ENCODE measurements around the gene KBTBD13.
"Not testable (repeated sequence)": the region's sequence is repeated elsewhere in the genome, so short reads cannot be mapped to it uniquely, and the experiment has no call there.

The KBTBD13 gene

DNA sequence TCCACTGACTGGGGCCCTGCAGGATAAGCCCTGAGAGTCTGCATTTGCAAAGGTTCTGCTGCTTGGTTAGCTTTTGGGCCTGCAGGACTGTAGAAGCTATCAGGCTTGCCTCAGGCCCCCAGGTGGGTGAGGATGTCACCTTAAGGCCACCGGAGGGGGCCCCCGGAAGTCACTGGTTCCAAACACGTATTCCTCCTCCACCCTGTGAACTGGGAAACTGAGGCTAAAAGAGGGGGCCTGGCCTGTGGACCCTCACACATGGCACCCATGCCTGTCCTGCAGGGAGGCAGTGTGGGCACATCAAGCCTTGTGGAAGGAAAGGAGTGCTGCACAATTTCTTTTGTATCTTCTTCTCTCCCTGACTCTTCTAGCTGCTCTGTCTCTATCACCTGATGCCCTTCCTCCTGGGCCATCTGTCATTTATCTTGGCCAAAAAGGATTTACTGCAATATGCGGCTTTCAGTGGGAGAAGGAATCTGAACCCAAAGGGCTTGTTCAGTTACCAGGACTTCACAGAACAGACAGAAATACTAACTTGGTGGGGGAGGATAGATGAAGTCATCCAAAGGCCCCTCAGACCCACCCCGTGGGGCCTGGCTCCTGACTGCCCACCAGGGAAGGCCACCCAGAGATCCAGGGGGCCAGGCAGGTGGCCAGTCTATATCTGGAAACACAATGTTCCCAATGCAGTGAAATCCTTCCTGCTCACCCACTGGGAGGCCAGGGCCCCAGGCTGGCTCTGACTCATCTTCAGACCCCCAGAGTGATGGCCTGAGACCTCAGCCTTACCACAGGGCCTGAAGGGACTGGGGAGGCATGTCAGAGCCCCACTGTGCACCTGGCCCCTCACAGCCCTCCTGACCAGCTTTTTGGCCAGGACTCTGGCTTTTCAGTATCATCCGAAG, 20.2 kb downstream of the KBTBD13 start:
- H3K27ac Mint-ChIP-seq = no peak overlapping the region

DNA sequence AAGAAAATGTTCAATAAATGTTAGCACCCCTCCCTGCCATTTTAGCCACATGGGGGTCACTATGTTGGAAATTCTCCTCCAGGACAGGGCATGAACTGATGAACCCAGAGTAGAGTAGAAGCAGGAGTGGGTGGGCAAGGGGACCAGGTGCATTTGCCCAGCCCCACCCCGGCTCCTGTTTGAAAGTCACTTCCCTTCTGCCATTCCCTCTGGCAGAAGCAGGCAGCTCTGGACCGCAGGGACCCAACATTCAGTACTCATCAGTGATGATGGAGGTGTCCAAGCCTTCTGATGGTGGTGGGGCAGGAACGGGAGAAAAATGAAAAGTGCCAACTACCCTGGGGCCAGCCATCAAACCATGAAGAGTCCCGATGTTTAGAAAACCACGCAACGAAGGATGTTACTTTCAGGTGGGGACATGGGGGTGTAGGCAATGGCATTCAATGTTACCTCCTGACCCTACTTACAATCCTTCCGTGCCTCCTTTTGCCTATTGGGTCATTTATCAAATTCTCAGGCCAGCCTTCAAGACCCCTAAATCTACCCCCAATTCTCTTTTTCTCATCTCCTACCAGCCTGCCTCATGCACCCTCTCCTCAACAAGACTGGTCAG, 21.2 kb downstream of the KBTBD13 start:
- peaks cover 38% of the 10 kb centered on the region for H3K36me3 Mint-ChIP-seq (ENCODE audit: low read depth)

More for the DNA sequence above, 20.2 kb downstream of the KBTBD13 start:
- no peaks in the 10 kb centered on the region for H3K4me1 Mint-ChIP-seq (ENCODE audit: low read depth)
- peaks cover 37% of the 10 kb centered on the region for H3K36me3 Mint-ChIP-seq (ENCODE audit: low read depth)
- no peaks in the 10 kb centered on the region for H3K27me3 Mint-ChIP-seq
- H3K9me3 Mint-ChIP-seq = no peaks in the 10 kb centered on the region
- H3K4me3 Mint-ChIP-seq = no peak overlapping the region

DNA sequence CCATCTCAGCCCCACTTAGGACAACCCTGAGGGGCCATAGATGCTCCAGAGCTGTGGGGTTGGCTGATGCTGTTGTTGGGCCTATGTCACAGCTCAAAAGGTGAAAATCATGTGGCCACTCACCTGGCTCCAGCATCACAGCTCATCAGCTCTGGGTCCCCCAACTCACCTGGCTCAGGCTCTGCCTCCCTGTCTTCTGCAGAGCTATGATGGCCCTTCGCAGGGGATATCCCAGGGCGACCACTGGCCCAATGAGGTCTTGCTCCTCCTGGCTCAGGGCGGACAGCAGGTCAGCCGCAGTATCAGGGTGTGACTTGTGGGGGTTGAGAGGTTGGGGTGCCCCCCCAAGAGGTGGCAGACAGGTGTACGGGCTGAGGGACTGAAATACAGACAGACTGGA, 22.8 kb downstream of the KBTBD13 start:
- peaks cover 50% of the 10 kb centered on the region for H3K36me3 Mint-ChIP-seq (ENCODE audit: low read depth)
- no peak overlapping the region for H3K27ac Mint-ChIP-seq
- H3K9me3 Mint-ChIP-seq = no peaks in the 10 kb centered on the region
- no peak overlapping the region for H3K4me3 Mint-ChIP-seq
- no peaks in the 10 kb centered on the region for H3K27me3 Mint-ChIP-seq
- no peaks in the 10 kb centered on the region for H3K4me1 Mint-ChIP-seq (ENCODE audit: low read depth)

More for the DNA sequence above, 21.2 kb downstream of the KBTBD13 start:
- Mint-ChIP-seq H3K27ac (no peak overlapping the region), H3K4me1 (ENCODE audit: low read depth) (no peaks in the 10 kb centered on the region), H3K4me3 (no peak overlapping the region), H3K9me3 (no peaks in the 10 kb centered on the region), H3K27me3 (no peaks in the 10 kb centered on the region)

DNA sequence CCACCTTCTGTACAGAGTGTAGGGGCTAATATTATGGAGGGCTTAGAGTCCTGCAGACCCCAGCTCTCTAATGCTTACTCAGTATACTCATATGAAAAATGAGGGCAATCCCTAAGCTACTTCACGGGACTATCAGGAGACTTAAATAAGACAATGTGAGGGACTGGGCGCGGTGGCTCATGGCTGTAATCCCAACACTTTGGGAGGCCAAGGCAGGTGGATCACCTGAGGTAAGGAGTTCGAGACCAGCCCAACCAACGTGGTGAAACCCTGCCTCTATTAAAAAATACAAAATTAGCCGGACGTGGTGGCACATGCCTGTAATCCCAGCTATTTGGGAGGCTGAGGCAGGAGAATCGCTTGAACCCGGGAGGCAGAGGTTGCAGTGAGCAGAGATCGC, 23.3 kb downstream of the KBTBD13 start:
- H3K4me1 Mint-ChIP-seq (ENCODE audit: low read depth); H3K9me3 Mint-ChIP-seq; H3K27me3 Mint-ChIP-seq; H3K27ac Mint-ChIP-seq; H3K4me3 Mint-ChIP-seq: not testable (repeated sequence)
- H3K36me3 Mint-ChIP-seq (ENCODE audit: low read depth) = peaks cover 53% of the 10 kb centered on the region

DNA sequence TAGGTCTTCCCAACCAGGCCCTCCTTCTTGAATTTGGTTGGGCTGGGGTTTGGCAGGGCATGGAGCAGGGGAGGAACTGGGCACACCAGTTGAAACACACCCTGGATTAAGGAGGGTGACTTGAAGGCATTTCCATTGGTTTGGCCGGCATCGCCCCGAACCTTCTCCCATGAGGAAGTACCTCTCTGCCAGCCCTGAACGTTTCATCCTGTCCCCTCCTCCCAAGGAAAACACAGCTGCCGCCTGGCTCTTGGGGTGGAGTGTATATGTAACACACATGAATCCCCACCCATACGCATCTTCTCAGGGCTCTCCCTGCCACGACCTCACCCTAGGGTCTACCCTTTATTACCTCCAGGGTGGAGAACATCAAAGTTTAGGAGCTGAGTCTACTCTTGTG, 23.9 kb downstream of the KBTBD13 start:
- H3K4me1 Mint-ChIP-seq (ENCODE audit: low read depth) = no peaks in the 10 kb centered on the region
- H3K27me3 Mint-ChIP-seq = no peaks in the 10 kb centered on the region
- H3K36me3 Mint-ChIP-seq (ENCODE audit: low read depth) = peaks cover 53% of the 10 kb centered on the region
- H3K9me3 Mint-ChIP-seq = no peaks in the 10 kb centered on the region
- no peak overlapping the region for H3K27ac Mint-ChIP-seq
- no peak overlapping the region for H3K4me3 Mint-ChIP-seq

DNA sequence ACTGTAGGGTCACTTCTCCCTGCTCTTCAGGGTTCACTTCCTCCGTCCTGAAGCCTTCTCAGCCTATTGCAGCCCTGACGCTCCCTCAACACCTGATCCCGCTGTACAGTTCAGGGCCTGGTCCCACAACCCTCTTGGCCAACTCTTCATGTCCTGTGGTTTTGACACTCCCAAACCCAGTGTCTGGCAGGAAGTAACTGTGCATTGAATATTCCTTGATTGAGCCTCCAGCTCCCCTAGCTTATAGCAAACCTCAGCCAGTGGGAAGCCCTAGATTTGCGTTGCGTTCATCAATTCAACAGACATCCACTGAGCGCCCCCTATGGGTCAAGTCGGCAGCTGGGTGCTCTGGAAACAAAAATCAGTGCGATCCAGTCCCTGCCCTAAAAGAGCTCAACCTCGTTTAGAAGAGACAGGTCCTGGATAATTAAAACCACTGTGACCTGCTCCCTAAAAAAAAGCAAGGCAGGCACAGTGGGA, 24.9 kb downstream of the KBTBD13 start:
- Mint-ChIP-seq H3K4me1 (ENCODE audit: low read depth) (no peaks in the 10 kb centered on the region), H3K36me3 (ENCODE audit: low read depth) (peaks cover 58% of the 10 kb centered on the region), H3K27ac (no peak overlapping the region), H3K4me3 (no peak overlapping the region), H3K27me3 (no peaks in the 10 kb centered on the region), H3K9me3 (no peaks in the 10 kb centered on the region)

DNA sequence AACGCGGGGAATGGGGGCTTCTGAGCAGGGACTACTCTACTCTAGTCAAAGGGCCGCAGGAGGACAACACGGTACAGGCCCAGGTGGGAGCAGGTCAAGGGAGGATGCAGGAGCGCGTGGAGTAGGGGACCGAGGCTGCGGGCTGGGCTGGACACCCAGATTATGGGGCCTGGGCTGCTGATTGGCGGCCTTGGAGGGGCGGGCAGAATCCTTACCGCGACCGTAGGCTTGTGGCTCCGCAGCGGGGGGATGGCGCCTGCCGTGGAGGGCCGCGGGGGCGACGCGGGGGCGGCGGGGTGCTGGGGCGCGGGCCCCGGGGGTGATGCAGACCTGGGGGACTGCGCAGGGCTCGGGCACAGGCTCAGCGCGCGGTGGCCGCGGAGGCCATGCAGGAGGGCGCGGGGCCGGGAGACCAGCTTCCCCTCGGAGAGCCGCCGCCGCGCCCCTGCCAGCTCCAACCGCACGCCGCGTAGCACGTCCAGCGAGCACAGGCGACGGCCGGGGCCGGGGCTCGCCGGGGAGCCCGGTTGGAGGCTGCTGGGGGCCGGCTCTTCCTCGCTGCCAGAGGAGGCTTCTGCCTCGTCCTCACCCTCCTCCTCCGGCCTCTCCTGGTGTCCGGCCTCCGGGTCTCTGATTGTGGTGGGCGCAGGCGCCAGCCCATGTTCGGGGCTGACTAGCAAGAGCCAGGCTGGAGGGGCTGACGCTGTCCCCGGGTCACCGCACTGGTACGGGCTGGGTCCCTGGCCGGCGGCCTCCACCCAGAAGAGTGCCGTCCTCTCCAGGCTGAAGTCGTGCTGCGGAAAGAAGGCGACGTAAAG, 25.6 kb downstream of the KBTBD13 start:
- Mint-ChIP-seq H3K4me3 (no peak overlapping the region), H3K4me1 (ENCODE audit: low read depth) (no peaks in the 10 kb centered on the region), H3K27ac (no peak overlapping the region), H3K27me3 (no peaks in the 10 kb centered on the region), H3K36me3 (ENCODE audit: low read depth) (peaks cover 55% of the 10 kb centered on the region), H3K9me3 (no peaks in the 10 kb centered on the region)

DNA sequence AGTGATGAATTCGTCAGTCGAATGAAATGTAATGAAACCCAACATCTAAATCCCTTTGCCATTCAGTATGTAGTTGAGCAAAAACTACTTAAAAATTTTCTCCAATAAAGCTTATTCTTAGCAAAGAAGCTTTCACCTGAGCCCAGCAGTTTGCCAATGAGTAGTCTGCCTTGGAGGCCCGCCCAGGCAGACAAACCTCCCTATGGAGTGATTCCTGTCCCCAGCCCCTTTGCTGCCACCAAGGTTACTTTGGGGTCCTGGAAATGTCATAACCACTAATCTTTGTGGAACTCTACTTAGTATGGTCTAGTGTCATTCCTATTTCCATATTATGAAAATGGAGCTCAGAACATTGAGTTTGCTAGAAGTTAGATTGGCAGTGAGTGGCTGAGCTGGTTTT, 26.4 kb downstream of the KBTBD13 start:
- H3K27me3 Mint-ChIP-seq = no peaks in the 10 kb centered on the region
- peaks cover 55% of the 10 kb centered on the region for H3K36me3 Mint-ChIP-seq (ENCODE audit: low read depth)
- H3K27ac Mint-ChIP-seq = no peak overlapping the region
- no peaks in the 10 kb centered on the region for H3K9me3 Mint-ChIP-seq
- no peak overlapping the region for H3K4me3 Mint-ChIP-seq
- H3K4me1 Mint-ChIP-seq (ENCODE audit: low read depth) = no peaks in the 10 kb centered on the region

DNA sequence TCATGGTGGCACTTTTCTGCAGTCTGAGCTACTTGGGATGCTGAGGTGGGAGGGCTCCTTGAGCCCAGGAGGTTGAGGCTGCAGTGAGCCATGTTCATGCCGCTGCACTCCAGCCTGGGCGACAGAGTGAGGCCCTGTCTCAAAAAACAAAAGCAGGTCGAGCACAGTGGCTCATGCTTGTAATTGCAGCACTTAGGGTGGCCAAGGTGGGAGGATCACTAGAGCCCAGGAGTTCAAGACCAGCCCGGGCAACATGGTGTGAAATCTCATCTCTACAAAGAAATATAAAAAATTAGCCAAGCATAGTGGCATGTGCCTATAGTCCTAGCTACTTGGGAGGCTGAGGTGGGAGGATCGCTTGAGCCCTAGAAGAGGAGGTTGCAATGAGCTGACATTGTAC, 28.5 kb downstream of the KBTBD13 start:
- H3K4me3 Mint-ChIP-seq = no peak overlapping the region
- H3K4me1 Mint-ChIP-seq (ENCODE audit: low read depth) = no peaks in the 10 kb centered on the region
- H3K27ac Mint-ChIP-seq = no peak overlapping the region
- no peaks in the 10 kb centered on the region for H3K9me3 Mint-ChIP-seq
- no peaks in the 10 kb centered on the region for H3K27me3 Mint-ChIP-seq
- peaks cover 49% of the 10 kb centered on the region for H3K36me3 Mint-ChIP-seq (ENCODE audit: low read depth)

DNA sequence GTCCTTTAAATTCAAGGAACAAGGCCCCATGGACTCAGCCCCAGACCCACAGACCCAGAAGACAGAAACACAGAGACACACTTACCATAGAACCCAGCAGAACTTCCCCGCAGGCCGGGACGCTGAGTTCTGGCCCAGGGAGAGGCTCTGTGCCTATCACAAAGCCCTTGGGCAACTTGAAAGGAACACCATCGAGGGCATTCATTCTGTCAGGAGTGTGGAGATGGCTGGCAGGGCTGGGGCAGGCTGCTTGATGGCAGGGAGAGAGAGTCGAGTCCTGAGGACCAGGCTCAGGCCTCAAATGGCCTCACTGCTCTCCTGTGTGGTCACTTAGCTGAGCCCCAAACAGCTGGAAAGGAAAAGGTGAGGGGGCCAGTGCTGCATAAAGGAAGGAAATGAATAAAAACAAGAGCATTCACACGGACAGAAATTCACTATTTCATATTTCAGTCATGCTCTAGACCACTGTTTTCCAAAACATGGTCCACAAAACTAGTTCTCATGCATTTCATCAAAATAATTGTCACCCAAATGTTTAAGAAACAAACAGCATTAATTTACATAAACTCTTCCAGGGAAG, 29.6 kb downstream of the KBTBD13 start:
- Mint-ChIP-seq H3K27me3 (no peaks in the 10 kb centered on the region), H3K4me1 (ENCODE audit: low read depth) (no peaks in the 10 kb centered on the region), H3K27ac (no peak overlapping the region), H3K9me3 (no peaks in the 10 kb centered on the region), H3K36me3 (ENCODE audit: low read depth) (peaks cover 45% of the 10 kb centered on the region), H3K4me3 (no peak overlapping the region)

DNA sequence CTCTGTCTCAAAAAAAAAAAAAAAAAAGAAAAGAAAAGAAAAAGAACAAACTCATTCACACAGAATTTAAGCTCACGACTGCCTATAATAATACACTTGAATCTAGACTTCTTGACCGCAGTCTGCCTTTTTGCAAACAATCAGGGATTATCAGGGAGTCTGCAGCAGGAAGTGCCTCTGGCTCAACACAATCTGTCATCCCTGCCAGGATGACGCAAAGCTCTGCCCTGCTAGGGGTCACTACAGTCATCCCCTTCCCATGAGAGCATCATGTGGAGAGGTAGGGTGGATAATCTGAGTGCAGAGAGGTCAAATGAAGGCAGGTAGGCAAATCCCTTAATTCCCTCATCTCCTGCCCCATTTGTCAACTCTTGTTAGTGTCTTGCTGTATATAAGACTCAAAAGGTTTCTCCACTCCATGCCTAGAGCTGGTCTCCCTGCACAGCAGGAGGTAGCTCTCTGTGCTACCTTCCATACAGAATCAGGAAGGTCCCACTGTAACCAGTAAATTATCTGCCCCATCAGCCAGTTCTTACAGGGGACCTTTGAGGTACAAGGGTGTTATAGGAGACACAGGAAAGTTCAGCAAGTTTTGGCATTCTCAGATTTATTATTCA, 34.2 kb downstream of the KBTBD13 start:
- Mint-ChIP-seq H3K4me3 (no peak overlapping the region), H3K36me3 (ENCODE audit: low read depth) (peaks cover 56% of the 10 kb centered on the region), H3K27ac (no peak overlapping the region), H3K4me1 (ENCODE audit: low read depth) (no peaks in the 10 kb centered on the region), H3K9me3 (no peaks in the 10 kb centered on the region), H3K27me3 (no peaks in the 10 kb centered on the region)

DNA sequence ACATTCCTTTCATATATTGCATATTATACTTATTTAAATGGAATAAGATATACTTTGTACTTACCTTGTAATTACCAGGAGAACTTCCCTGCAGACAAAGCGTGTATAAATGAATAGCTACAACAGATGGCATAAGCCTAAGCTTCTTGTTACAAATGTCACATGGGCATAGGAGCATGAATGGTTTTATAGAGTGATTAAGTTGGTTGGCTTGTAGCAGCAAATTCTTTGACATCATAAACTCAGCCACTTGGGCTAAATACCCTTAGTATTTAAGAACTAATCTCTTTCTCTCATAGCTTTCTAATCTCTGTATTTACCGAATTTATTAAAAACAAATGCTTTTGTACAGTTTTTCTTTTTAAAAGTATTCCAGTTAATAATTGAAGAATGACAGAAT, 38.5 kb downstream of the KBTBD13 start, which contains the start of gene UBAP1L:
UBAP1L (minus strand) TSS at position 115 of the 400 bp plus-strand sequence. CDS start 8,985 bp downstream, outside the sequence.
- Mint-ChIP-seq H3K4me3 (no peak within 1 kb of the TSS), H3K27me3 (no peaks in the 10 kb centered on the region), H3K4me1 (ENCODE audit: low read depth) (no peaks in the 10 kb centered on the region), H3K27ac (no peak within 1 kb of the TSS), H3K36me3 (ENCODE audit: low read depth) (peaks cover 72% of the 10 kb centered on the region), H3K9me3 (no peaks in the 10 kb centered on the region)

DNA sequence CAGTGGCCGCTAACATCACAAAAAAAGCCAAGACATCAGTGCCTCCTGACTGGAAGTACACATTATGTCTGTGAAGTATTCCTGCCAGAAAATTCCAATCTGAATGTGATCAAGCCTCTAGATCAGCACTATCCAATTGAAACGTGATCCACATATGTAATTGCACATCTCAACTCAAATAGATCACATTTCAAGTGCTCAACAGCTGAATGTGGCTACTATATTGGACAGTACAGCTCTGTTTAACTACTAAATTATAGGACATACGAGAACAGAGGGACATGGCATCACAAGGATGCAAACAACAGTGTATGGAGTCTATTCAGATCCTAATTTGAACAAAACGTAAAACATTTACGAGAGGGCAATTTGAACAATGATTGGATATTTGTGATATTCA, 39.0 kb downstream of the KBTBD13 start:
- Mint-ChIP-seq H3K4me1 (ENCODE audit: low read depth) (no peaks in the 10 kb centered on the region), H3K4me3 (no peak overlapping the region), H3K27ac (no peak overlapping the region), H3K9me3 (no peaks in the 10 kb centered on the region), H3K27me3 (no peaks in the 10 kb centered on the region), H3K36me3 (ENCODE audit: low read depth) (peaks cover 72% of the 10 kb centered on the region)

Data from stimulated activated naive CD8-positive, alpha-beta T cell treated with anti-CD3 and anti-CD28 coated beads, Interleukin-15, Interleukin-2, amounts not matched to agents 100 ng/mL and 50 ng/mL, for 24 hours (primary cell).